Right atrium auricular region (tissue), 2 donors: ENCODE measurements around the gene PRRT2. TPM values are rescaled to one million over a fixed set of nuclear protein-coding genes. Genes with fewer than 3 reads are reported as not detected.
"Not testable (repeated sequence)": the region's sequence is repeated elsewhere in the genome, so short reads cannot be mapped to it uniquely, and the experiment has no call there.

Source experiments
- DNase-seq: peaks from one replicate; pipeline ENCODE4 v3.0.0-alpha.2; 2019; ENCODE audit warnings: low spot score
- H3K27ac ChIP-seq, 2 donors: fragments of 200-600 bp; sonication (generic); 1 replicate in 1 of 2; 2 replicates in 1 of 2; pipeline ENCODE4 v1.5.1; 2016 to 2019
- H3K27me3 ChIP-seq, 2 donors: fragments of 200-600 bp; sonication (generic); one replicate each; pipeline versions ENCODE4 v1.5.1 to v1.6.0; 2017 to 2019
- H3K36me3 ChIP-seq: fragments of 200-600 bp; sonication (generic); one replicate; pipeline ENCODE4 v1.5.1; 2016
- H3K4me1 ChIP-seq, 2 donors: fragments of 200-600 bp; sonication (generic); one replicate each; pipeline versions ENCODE4 v1.5.1 to v1.6.0; 2017 to 2019
- H3K4me3 ChIP-seq, 2 donors: fragments of 200-600 bp; sonication (generic); 1 replicate in 1 of 2; 2 replicates in 1 of 2; pipeline ENCODE4 v1.5.1; 2017 to 2019; ENCODE audit warnings: mild to moderate bottlenecking in 1 of 2, moderate library complexity in 1 of 2
- H3K9me3 ChIP-seq, 2 donors: fragments of 200-600 bp; sonication (generic); one replicate each; pipeline ENCODE4 v1.5.1; 2019
- CTCF ChIP-seq, 2 donors: fragments of 200-600 bp; sonication (generic); IDR thresholded peaks; one replicate each; pipeline ENCODE4 v1.5.1; 2019; ENCODE audit warnings: antibody characterized with exemption in 2 of 2
- total RNA-seq, 2 donors: library from RNA; depleted of rRNA; stranded (reverse); fragments of >200 nt; gene quantifications; one replicate each; pipeline ENCODE4 v1.1.0, GENCODE V29; 2016

The PRRT2 gene
- total RNA-seq, 2 donors from 2014 or later: 0.51 to 0.52 TPM

- no peak for DNase-seq
- H3K36me3 ChIP-seq: peaks cover 54% of the 10 kb centered on the region
Observed at GRCh38 chr16:29831490-29831889, 19.5 kb downstream of the PRRT2 start.

DNA sequence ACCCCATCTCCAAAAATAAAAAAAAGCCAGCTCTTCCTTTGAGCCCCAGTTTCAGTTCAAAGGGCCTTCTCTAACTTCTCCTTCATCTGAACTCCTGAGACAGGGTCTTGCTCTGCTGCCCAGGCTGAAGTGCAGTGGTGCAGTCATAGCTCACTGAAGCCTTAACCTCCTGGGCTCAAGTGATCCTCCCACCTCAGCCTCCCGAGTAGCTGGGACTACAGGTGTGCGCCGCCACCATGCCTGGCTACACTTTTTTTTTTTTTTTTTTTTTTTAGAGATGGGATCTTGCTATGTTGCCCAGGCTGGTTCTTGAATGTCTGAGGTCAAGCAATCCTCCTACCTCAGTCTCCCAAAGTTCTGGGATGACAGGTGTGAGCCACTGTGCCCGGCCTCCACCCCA lies 21.2 kb downstream of the PRRT2 start:
- not testable (repeated sequence) for H3K4me1 ChIP-seq, H3K4me3 ChIP-seq, H3K9me3 ChIP-seq, H3K27ac ChIP-seq, H3K27me3 ChIP-seq, DNase-seq
- H3K36me3 ChIP-seq: peaks cover 66% of the 10 kb centered on the region

More at GRCh38 chr16:29831490-29831889, 19.5 kb downstream of the PRRT2 start:
- Histone ChIP-seq H3K9me3 (no peaks in the 10 kb centered on the region), H3K27me3 (no peaks in the 10 kb centered on the region), H3K4me1 (no peaks in the 10 kb centered on the region), H3K4me3 (no peak overlapping the region), H3K27ac (no peak overlapping the region)
- TF ChIP-seq CTCF (IDR thresholded peaks at IDR 0.05): no peak

DNA sequence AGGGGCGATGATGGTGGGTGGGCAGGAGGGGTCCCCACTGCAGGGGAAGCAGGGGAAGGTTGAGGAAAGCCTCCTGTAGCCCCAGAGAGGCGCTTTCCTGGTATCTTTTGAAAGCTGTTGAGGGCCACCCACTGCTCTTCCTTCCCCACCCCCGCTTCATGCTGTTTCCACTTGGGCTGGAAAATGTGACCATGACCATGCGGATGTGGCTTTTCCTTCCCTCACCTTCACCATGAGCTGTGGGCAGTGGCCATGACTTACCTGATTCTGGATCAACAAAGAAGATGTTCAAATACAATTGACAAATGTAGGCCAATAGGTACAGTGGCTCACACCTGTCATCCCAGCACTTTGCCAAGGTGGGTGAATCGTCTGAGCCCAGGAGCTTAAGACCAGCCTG lies 22.1 kb downstream of the PRRT2 start:
- no peak for TF ChIP-seq CTCF (IDR thresholded peaks at IDR 0.05)
- Histone ChIP-seq H3K36me3 (peaks cover 69% of the 10 kb centered on the region), H3K4me1 (no peaks in the 10 kb centered on the region), H3K9me3 (no peaks in the 10 kb centered on the region), H3K27me3 (no peaks in the 10 kb centered on the region), H3K27ac (no peak overlapping the region), H3K4me3 (no peak overlapping the region)
- DNase-seq: no peak

- Histone ChIP-seq H3K27me3 (no peaks in the 10 kb centered on the region), H3K9me3 (no peaks in the 10 kb centered on the region), H3K27ac (no peak overlapping the region), H3K4me3 (no peak overlapping the region), H3K4me1 (no peaks in the 10 kb centered on the region), H3K36me3 (peaks cover 85% of the 10 kb centered on the region)
- no peak for TF ChIP-seq CTCF (IDR thresholded peaks at IDR 0.05)
- DNase-seq: no peak
Observed at GRCh38 chr16:29835926-29836325, 23.9 kb downstream of the PRRT2 start.

DNA sequence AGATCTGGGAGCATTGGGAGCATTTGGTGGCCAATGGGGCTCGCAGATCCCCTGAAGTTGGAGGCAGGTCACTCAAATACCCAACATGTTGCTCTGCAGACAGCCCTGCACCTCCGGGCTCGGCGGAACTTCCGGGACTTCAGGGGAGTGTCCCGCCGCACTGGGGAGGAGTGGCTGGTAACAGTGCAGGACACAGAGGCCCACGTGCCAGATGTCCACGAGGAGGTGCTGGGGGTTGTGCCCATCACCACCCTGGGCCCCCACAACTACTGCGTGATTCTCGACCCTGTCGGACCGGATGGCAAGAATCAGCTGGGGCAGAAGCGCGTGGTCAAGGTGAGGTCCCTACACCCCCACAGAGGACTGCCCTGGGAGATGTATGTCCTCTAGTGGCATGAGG lies 24.6 kb downstream of the PRRT2 start:
- Histone ChIP-seq H3K27ac (no peak overlapping the region), H3K36me3 (peaks cover 85% of the 10 kb centered on the region), H3K4me3 (no peak overlapping the region), H3K27me3 (no peaks in the 10 kb centered on the region), H3K9me3 (no peaks in the 10 kb centered on the region), H3K4me1 (no peaks in the 10 kb centered on the region)
- TF ChIP-seq CTCF (IDR thresholded peaks at IDR 0.05): no peak
- no peak for DNase-seq

DNA sequence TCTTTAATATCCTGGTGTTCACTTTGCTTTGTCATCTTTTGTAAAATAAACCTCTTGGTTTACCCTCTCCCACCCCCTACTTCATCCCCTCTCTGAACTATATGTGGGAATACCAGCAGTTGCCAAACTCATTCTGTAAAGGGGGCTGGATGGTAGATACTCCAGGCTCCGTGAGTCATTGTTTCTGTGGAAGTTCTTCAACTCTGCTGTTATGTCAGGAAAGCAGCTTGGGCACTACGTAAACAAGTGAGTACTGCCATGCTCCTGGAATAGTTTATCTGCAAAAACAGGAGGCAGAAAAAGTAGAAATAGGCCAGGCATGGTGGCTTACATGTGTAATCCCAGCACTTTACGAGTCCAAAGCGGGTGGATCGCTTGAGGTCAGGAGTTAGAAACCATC lies 25.8 kb downstream of the PRRT2 start:
- Histone ChIP-seq H3K9me3 (no peaks in the 10 kb centered on the region), H3K27me3 (no peaks in the 10 kb centered on the region), H3K27ac (no peak overlapping the region), H3K4me1 (no peaks in the 10 kb centered on the region), H3K36me3 (peaks cover 89% of the 10 kb centered on the region), H3K4me3 (no peak overlapping the region)
- DNase-seq: no peak
- TF ChIP-seq CTCF (IDR thresholded peaks at IDR 0.05): no peak
